Measurements from ENCODE around the gene FATE1.

- no peak for TF ChIP-seq POLR2AphosphoS5 (IDR thresholded peaks at IDR 0.05; ENCODE audit: borderline replicate concordance, low read depth, low read length)
- TF ChIP-seq EZH2 (IDR thresholded peaks at IDR 0.05) = no peak
These were observed 19.4 kb downstream of the FATE1 start for GRCh38 chrX:151735219-151735618.

Measured in SK-N-MC (cell line).